HepG2 (cell line): ENCODE measurements around the gene ARHGEF7. TPM values are rescaled to one million over a fixed set of nuclear protein-coding genes. Genes with fewer than 3 reads are reported as not detected.

ENCODE experiments used
- ARNTL ChIP-seq: sonication (generic); formaldehyde crosslinking; IDR thresholded peaks from 2 replicates; pipeline ENCODE4 v1.4.0; 2020; ENCODE audit warnings: mild to moderate bottlenecking, missing genetic modification reagents
- CERS6 ChIP-seq: sonication (generic); formaldehyde crosslinking; IDR thresholded peaks from 2 replicates; pipeline ENCODE4 v1.5.0; 2020; ENCODE audit warnings: missing genetic modification reagents
- GMEB1 ChIP-seq: sonication (generic); formaldehyde crosslinking; IDR thresholded peaks from 2 replicates; pipeline ENCODE4 v1.5.1; 2020; ENCODE audit warnings: missing genetic modification reagents, mild to moderate bottlenecking, borderline replicate concordance
- MAFG ChIP-seq: sonication (generic); formaldehyde crosslinking; IDR thresholded peaks from 2 replicates; pipeline ENCODE4 v1.5.1; 2020; ENCODE audit warnings: mild to moderate bottlenecking, missing genetic modification reagents
- NCOA1 ChIP-seq: sonication (generic); formaldehyde crosslinking; IDR thresholded peaks from 2 replicates; pipeline ENCODE4 v1.9.0; 2021; ENCODE audit warnings: missing genetic modification reagents
- NR2C2 ChIP-seq: sonication (generic); formaldehyde crosslinking; IDR thresholded peaks from 2 replicates; pipeline ENCODE4 v1.4.0; 2020; ENCODE audit warnings: missing genetic modification reagents, mild to moderate bottlenecking, moderate library complexity, borderline replicate concordance
- RAD51 ChIP-seq: fragments of 450-650 bp; IDR thresholded peaks from 2 replicates; pipeline ENCODE4 v1.6.1; 2016; ENCODE audit warnings: borderline replicate concordance
- RARA ChIP-seq: IDR thresholded peaks from 2 replicates; pipeline ENCODE4 v1.6.1; 2016; ENCODE audit warnings: missing genetic modification reagents, missing compliant biosample characterization
- SNAPC5 ChIP-seq: sonication (generic); formaldehyde crosslinking; IDR thresholded peaks from 2 replicates; pipeline ENCODE4 v1.8.1; 2023; ENCODE audit warnings: mild to moderate bottlenecking, missing genetic modification reagents, borderline replicate concordance
- TAF15 ChIP-seq: fragments of 200-400 bp; formaldehyde crosslinking; IDR thresholded peaks from one replicate; pipeline ENCODE4 v1.6.1; 2018; ENCODE audit warnings: mild to moderate bottlenecking, low read depth, low read length; ENCODE audit not compliant: poor library complexity, severe bottlenecking
- ZBTB46 ChIP-seq: sonication (generic); formaldehyde crosslinking; IDR thresholded peaks from 2 replicates; pipeline ENCODE4 v1.4.0; 2020; ENCODE audit warnings: mild to moderate bottlenecking, missing genetic modification reagents, borderline replicate concordance
- ZBTB7A ChIP-seq: sonication (generic); formaldehyde crosslinking; IDR thresholded peaks from 2 replicates; pipeline ENCODE4 v1.8.0; 2022; ENCODE audit warnings: mild to moderate bottlenecking, missing genetic modification reagents
- ZFP37 ChIP-seq: sonication (generic); formaldehyde crosslinking; IDR thresholded peaks from 2 replicates; pipeline ENCODE4 v1.4.0; 2020; ENCODE audit warnings: missing genetic modification reagents, borderline replicate concordance
- ZHX2 ChIP-seq, 2 experiments: sonication (generic) in 1 of 2; formaldehyde crosslinking in 1 of 2; IDR thresholded peaks; 2 replicates each; pipeline versions ENCODE4 v1.6.1 to v1.9.0; 2014 to 2022; ENCODE audit warnings: antibody characterized with exemption in 1 of 2, borderline replicate concordance in 1 of 2, inconsistent platforms in 1 of 2, low read depth in 1 of 2, missing genetic modification reagents in 1 of 2
- ZNF367 ChIP-seq: sonication (generic); formaldehyde crosslinking; IDR thresholded peaks from 2 replicates; pipeline ENCODE4 v1.4.0; 2020; ENCODE audit warnings: missing genetic modification reagents, borderline replicate concordance
- ZNF772 ChIP-seq: sonication (generic); formaldehyde crosslinking; IDR thresholded peaks from 2 replicates; pipeline ENCODE4 v1.5.0; 2020; ENCODE audit warnings: mild to moderate bottlenecking, missing genetic modification reagents
- ZSCAN31 ChIP-seq: sonication (generic); formaldehyde crosslinking; IDR thresholded peaks from 2 replicates; pipeline ENCODE4 v1.5.0; 2020; ENCODE audit warnings: low read depth, mild to moderate bottlenecking, missing genetic modification reagents
- polyA plus RNA-seq, 8 experiments: library from polyadenylated mRNA; depleted of rRNA in 3 of 8; stranded (reverse) in 7 of 8; unstranded in 1 of 8; fragments of >200 nt; fragmentation: Illumina TruSeq in 4 of 8; extraction: Trizol in 4 of 8; gene quantifications; 2 replicates each; pipeline versions ENCODE4 v1.2.1 to v1.2.3, GENCODE V29; 2011 to 2016; ENCODE audit warnings: low read depth in 4 of 8, missing spikeins in 1 of 8, mixed read lengths in 1 of 8; ENCODE audit not compliant: insufficient read depth in 1 of 8
- total RNA-seq, 5 experiments: library from RNA; depleted of rRNA; stranded (reverse); fragments of >200 nt; fragmentation: Illumina TruSeq; extraction: Trizol; gene quantifications; 2 replicates each; pipeline ENCODE4 v1.2.3, GENCODE V29; 2016; ENCODE audit warnings: low read depth in 1 of 5

Gene ARHGEF7
- total and polyA plus RNA-seq, 2 of the 13 experiments (the other 11 are each of a cell fraction or from before 2014, with no cell fraction given): 15.7 to 22.3 TPM

- TF ChIP-seq ZHX2 (IDR thresholded peaks at IDR 0.05; ENCODE audit: low read depth) (peak; percentile 92), ZHX2 (CRISPR knock-in tag; IDR thresholded peaks at IDR 0.05; ENCODE audit: borderline replicate concordance) (0 out of 2 replicates have a peak, but pooled peaks have one; percentile 57), RARA (peak; percentile 33; the same call in 1 of the 2 replicates), ZBTB46 (CRISPR knock-in tag) (0 out of 2 replicates have a peak, but pooled peaks have one; percentile 33), ZNF367 (CRISPR knock-in tag) (no peak; the same call in 1 of the 2 replicates), ZSCAN31 (CRISPR knock-in tag) (peak; percentile 90; the same call in 1 of the 2 replicates), GMEB1 (peak; percentile 93), RAD51 (no peak), SNAPC5 (CRISPR knock-in tag) (no peak), NCOA1 (0 out of 2 replicates have a peak, but pooled peaks have one; percentile 57), ZFP37 (CRISPR knock-in tag) (no peak), ZNF772 (CRISPR knock-in tag) (peak; percentile 74; the same call in 1 of the 2 replicates), MAFG (CRISPR knock-in tag) (no peak), ARNTL (CRISPR knock-in tag) (peak; percentile 76; the same call in 1 of the 2 replicates), TAF15 (peak; percentile 17), CERS6 (CRISPR knock-in tag) (no peak), NR2C2 (CRISPR knock-in tag) (peak; percentile 71), ZBTB7A (peak; percentile 86)
Measured at GRCh38 chr13:111153279-111153976, 38.3 kb downstream of the ARHGEF7 start (continued).
